ENCODE data around the gene METTL26.

The METTL26 gene

GRCh38 chr16:626787-627453 is 9.2 kb downstream of the METTL26 start:
- H3K4me1 ChIP-seq (ENCODE audit: control insufficient read depth, low read depth, low read length): peaks cover 6% of the 10 kb centered on the region
- no peak overlapping the region for H2AK5ac ChIP-seq (ENCODE audit: low read length)
- no peaks in the 10 kb centered on the region for H3K79me2 ChIP-seq (ENCODE audit: control insufficient read depth, insufficient read depth, low read length)
- H3K27me3 ChIP-seq (ENCODE audit: insufficient read depth, low read length, poor library complexity): no peaks in the 10 kb centered on the region
- no peak overlapping the region for H2BK15ac ChIP-seq (replicated peaks; ENCODE audit: low read depth)
- no peak overlapping the region for H3K4ac ChIP-seq (ENCODE audit: low read depth, low read length)
- no peaks in the 10 kb centered on the region for H3K36me3 ChIP-seq (ENCODE audit: control insufficient read depth, insufficient read depth, low read length)
- no peaks in the 10 kb centered on the region for H3K79me1 ChIP-seq (ENCODE audit: low read length)
- peak; percentile 51 for DNase-seq
- H4K5ac ChIP-seq (ENCODE audit: low read length): no peak overlapping the region
- no CpG with 5 or more reads among the region's 29 CpGs for WGBS (ENCODE audit: extremely low coverage, insufficient coverage, low lambda C conversion rate)
- H3K9ac ChIP-seq (ENCODE audit: low read length): no peak overlapping the region
- no peak overlapping the region for H2BK5ac ChIP-seq (ENCODE audit: low read length)
- H2BK120ac ChIP-seq (ENCODE audit: low read depth, low read length): no peak overlapping the region
- no peak overlapping the region for H3K23ac ChIP-seq (ENCODE audit: low read length)
- no peak overlapping the region for H3K56ac ChIP-seq (ENCODE audit: low read length)
- no peak overlapping the region for H3K4me2 ChIP-seq (ENCODE audit: low read length)
- no peak overlapping the region for H3K27ac ChIP-seq (ENCODE audit: low read depth, low read length)
- no peak overlapping the region for H3K4me3 ChIP-seq (ENCODE audit: low read length)
- H3K18ac ChIP-seq (ENCODE audit: low read length): no peak overlapping the region
- H4K8ac ChIP-seq (ENCODE audit: low read depth, low read length): no peak overlapping the region

GRCh38 chr16:625977-626765 is 9.9 kb downstream of the METTL26 start:
- no peaks in the 10 kb centered on the region for H3K27me3 ChIP-seq (ENCODE audit: insufficient read depth, low read length, poor library complexity)
- H2BK120ac ChIP-seq (ENCODE audit: low read depth, low read length): no peak overlapping the region
- no peak overlapping the region for H2BK15ac ChIP-seq (replicated peaks; ENCODE audit: low read depth)
- no peaks in the 10 kb centered on the region for H3K36me3 ChIP-seq (ENCODE audit: control insufficient read depth, insufficient read depth, low read length)
- no peak overlapping the region for H3K56ac ChIP-seq (ENCODE audit: low read length)
- WGBS (ENCODE audit: extremely low coverage, insufficient coverage, low lambda C conversion rate): no CpG with 5 or more reads among the region's 35 CpGs
- H3K23ac ChIP-seq (ENCODE audit: low read length): no peak overlapping the region
- no peak overlapping the region for H4K5ac ChIP-seq (ENCODE audit: low read length)
- DNase-seq: no peak
- no peak overlapping the region for H3K18ac ChIP-seq (ENCODE audit: low read length)
- H3K79me2 ChIP-seq (ENCODE audit: control insufficient read depth, insufficient read depth, low read length): no peaks in the 10 kb centered on the region
- no peak overlapping the region for H2BK5ac ChIP-seq (ENCODE audit: low read length)
- no peak overlapping the region for H3K4ac ChIP-seq (ENCODE audit: low read depth, low read length)
- H3K4me2 ChIP-seq (ENCODE audit: low read length): no peak overlapping the region
- H3K4me1 ChIP-seq (ENCODE audit: control insufficient read depth, low read depth, low read length): peaks cover 6% of the 10 kb centered on the region
- no peak overlapping the region for H2AK5ac ChIP-seq (ENCODE audit: low read length)
- H3K79me1 ChIP-seq (ENCODE audit: low read length): no peaks in the 10 kb centered on the region
- H4K8ac ChIP-seq (ENCODE audit: low read depth, low read length): no peak overlapping the region
- H3K4me3 ChIP-seq (ENCODE audit: low read length): no peak overlapping the region
- H3K9ac ChIP-seq (ENCODE audit: low read length): no peak overlapping the region
- no peak overlapping the region for H3K27ac ChIP-seq (ENCODE audit: low read depth, low read length)

- DNase-seq: no peak
- no peak overlapping the region for H4K5ac ChIP-seq (ENCODE audit: low read length)
- no peak overlapping the region for H2BK15ac ChIP-seq (replicated peaks; ENCODE audit: low read depth)
- H3K56ac ChIP-seq (ENCODE audit: low read length): no peak overlapping the region
- no peaks in the 10 kb centered on the region for H3K79me1 ChIP-seq (ENCODE audit: low read length)
- H3K36me3 ChIP-seq (ENCODE audit: control insufficient read depth, insufficient read depth, low read length): no peaks in the 10 kb centered on the region
- H3K27me3 ChIP-seq (ENCODE audit: insufficient read depth, low read length, poor library complexity): no peaks in the 10 kb centered on the region
- no peak overlapping the region for H3K18ac ChIP-seq (ENCODE audit: low read length)
- H3K27ac ChIP-seq (ENCODE audit: low read depth, low read length): no peak overlapping the region
- peaks cover 5% of the 10 kb centered on the region for H3K4me1 ChIP-seq (ENCODE audit: control insufficient read depth, low read depth, low read length)
- no peak overlapping the region for H2BK120ac ChIP-seq (ENCODE audit: low read depth, low read length)
- no CpG with 5 or more reads among the region's 37 CpGs for WGBS (ENCODE audit: extremely low coverage, insufficient coverage, low lambda C conversion rate)
- no peaks in the 10 kb centered on the region for H3K79me2 ChIP-seq (ENCODE audit: control insufficient read depth, insufficient read depth, low read length)
- H2AK5ac ChIP-seq (ENCODE audit: low read length): no peak overlapping the region
- no peak overlapping the region for H2BK5ac ChIP-seq (ENCODE audit: low read length)
- no peak overlapping the region for H3K4me2 ChIP-seq (ENCODE audit: low read length)
- H3K4ac ChIP-seq (ENCODE audit: low read depth, low read length): no peak overlapping the region
- no peak overlapping the region for H3K23ac ChIP-seq (ENCODE audit: low read length)
- no peak overlapping the region for H4K8ac ChIP-seq (ENCODE audit: low read depth, low read length)
- H3K4me3 ChIP-seq (ENCODE audit: low read length): no peak overlapping the region
- no peak overlapping the region for H3K9ac ChIP-seq (ENCODE audit: low read length)
These were observed 10.8 kb downstream of the METTL26 start for GRCh38 chr16:625117-625976.

- no CpG with 5 or more reads among the region's 10 CpGs for whole genome bisulfite sequencing (ENCODE audit: extremely low coverage, insufficient coverage, low lambda C conversion rate)
- Histone ChIP-seq H3K4me3 (ENCODE audit: low read length) (no peak overlapping the region), H4K8ac (ENCODE audit: low read depth, low read length) (no peak overlapping the region), H3K56ac (ENCODE audit: low read length) (no peak overlapping the region), H3K9ac (ENCODE audit: low read length) (no peak overlapping the region), H4K5ac (ENCODE audit: low read length) (no peak overlapping the region), H2BK5ac (ENCODE audit: low read length) (no peak overlapping the region), H3K79me2 (ENCODE audit: control insufficient read depth, insufficient read depth, low read length) (no peaks in the 10 kb centered on the region), H3K4me1 (ENCODE audit: control insufficient read depth, low read depth, low read length) (no peaks in the 10 kb centered on the region), H3K27ac (ENCODE audit: low read depth, low read length) (no peak overlapping the region), H2BK120ac (ENCODE audit: low read depth, low read length) (no peak overlapping the region), H3K4me2 (ENCODE audit: low read length) (no peak overlapping the region), H3K27me3 (ENCODE audit: insufficient read depth, low read length, poor library complexity) (no peaks in the 10 kb centered on the region), H3K36me3 (ENCODE audit: control insufficient read depth, insufficient read depth, low read length) (no peaks in the 10 kb centered on the region), H3K4ac (ENCODE audit: low read depth, low read length) (no peak overlapping the region), H2BK15ac (replicated peaks; ENCODE audit: low read depth) (no peak overlapping the region), H3K79me1 (ENCODE audit: low read length) (no peaks in the 10 kb centered on the region), H3K18ac (ENCODE audit: low read length) (no peak overlapping the region), H2AK5ac (ENCODE audit: low read length) (no peak overlapping the region), H3K23ac (ENCODE audit: low read length) (no peak overlapping the region)
- no peak for DNase-seq
These were observed 11.5 kb downstream of the METTL26 start for GRCh38 chr16:624526-625070.

DNA sequence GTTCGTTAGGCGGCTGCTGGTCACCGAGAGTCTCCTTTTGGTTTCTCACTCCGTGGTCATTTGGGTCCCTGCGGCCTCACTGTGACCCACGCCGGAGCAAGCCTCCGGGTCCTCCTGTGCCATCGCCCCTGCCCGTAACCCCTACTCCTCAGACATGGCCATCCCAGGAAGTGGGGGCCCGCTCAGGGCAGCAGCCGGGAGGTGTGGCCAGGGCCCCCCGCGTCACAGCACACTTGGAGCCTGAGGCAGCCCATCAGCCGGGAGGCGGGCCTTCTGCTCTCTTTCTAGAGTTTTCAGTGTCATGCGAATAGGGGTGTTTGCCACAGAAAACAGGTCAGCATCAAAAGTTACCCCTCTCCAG is 13.2 kb downstream of the METTL26 start:
- Histone ChIP-seq H3K27me3 (ENCODE audit: insufficient read depth, low read length, poor library complexity) (no peaks in the 10 kb centered on the region), H3K79me1 (ENCODE audit: low read length) (no peaks in the 10 kb centered on the region), H4K5ac (ENCODE audit: low read length) (no peak overlapping the region), H3K79me2 (ENCODE audit: control insufficient read depth, insufficient read depth, low read length) (no peaks in the 10 kb centered on the region), H3K18ac (ENCODE audit: low read length) (no peak overlapping the region), H2BK5ac (ENCODE audit: low read length) (no peak overlapping the region), H3K27ac (ENCODE audit: low read depth, low read length) (no peak overlapping the region), H3K23ac (ENCODE audit: low read length) (no peak overlapping the region), H3K4me2 (ENCODE audit: low read length) (no peak overlapping the region), H2AK5ac (ENCODE audit: low read length) (no peak overlapping the region), H3K4me3 (ENCODE audit: low read length) (no peak overlapping the region), H3K56ac (ENCODE audit: low read length) (no peak overlapping the region), H3K9ac (ENCODE audit: low read length) (no peak overlapping the region), H2BK15ac (replicated peaks; ENCODE audit: low read depth) (no peak overlapping the region), H2BK120ac (ENCODE audit: low read depth, low read length) (no peak overlapping the region), H3K4me1 (ENCODE audit: control insufficient read depth, low read depth, low read length) (no peaks in the 10 kb centered on the region), H4K8ac (ENCODE audit: low read depth, low read length) (no peak overlapping the region), H3K4ac (ENCODE audit: low read depth, low read length) (no peak overlapping the region), H3K36me3 (ENCODE audit: control insufficient read depth, insufficient read depth, low read length) (no peaks in the 10 kb centered on the region)
- no peak for DNase-seq
- WGBS (ENCODE audit: extremely low coverage, insufficient coverage, low lambda C conversion rate): no CpG with 5 or more reads among the region's 17 CpGs
